ENCODE results near the gene FAM149B1.
"Not testable (repeated sequence)": the region's sequence is repeated elsewhere in the genome, so short reads cannot be mapped to it uniquely, and the experiment has no call there.

Gene FAM149B1

DNA sequence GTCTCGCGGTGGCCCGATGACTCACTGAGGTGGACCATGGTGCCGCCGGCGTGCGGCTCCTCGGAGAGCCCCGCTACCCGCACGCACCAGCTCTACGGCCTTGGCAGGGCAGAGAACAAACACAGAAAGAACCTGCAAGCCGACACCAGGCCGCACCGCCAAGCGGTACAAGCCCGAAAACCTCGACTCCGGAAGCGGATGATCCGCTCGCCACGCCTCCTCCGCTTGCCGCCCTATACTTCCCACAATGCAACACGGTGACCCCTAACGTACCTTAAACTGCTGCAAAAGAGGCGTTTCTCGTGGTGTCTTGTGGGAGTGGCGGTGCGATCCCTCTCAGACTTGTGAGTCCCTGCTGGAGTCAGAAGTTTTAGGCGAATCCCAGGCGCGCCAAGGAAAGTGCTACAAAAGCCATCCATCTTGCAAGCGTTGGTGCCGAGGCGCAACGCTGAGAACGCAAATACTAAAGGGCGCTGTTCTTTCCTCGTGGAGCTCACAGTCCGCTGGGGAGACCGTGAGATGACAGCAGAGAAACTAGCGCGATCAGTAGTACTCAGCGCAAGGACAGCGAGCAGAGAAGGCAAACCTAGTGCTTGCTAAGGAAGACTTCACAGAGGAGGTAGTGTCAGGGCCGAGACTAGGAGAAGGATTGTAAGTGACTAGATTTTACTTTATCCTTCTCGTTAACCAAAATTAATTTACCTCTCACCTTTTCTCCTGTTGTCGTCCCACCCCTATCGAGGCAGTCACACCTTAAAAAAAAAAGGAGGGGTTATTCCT, 84.7 kb downstream of the FAM149B1 start, which contains the start of gene MRPS16:
Gene MRPS16, minus strand, starts transcription at position 200 of the 780 bp plus-strand sequence. Its CDS starts 162 bp downstream, at position 38.
- TF ChIP-seq, protein P1, sequence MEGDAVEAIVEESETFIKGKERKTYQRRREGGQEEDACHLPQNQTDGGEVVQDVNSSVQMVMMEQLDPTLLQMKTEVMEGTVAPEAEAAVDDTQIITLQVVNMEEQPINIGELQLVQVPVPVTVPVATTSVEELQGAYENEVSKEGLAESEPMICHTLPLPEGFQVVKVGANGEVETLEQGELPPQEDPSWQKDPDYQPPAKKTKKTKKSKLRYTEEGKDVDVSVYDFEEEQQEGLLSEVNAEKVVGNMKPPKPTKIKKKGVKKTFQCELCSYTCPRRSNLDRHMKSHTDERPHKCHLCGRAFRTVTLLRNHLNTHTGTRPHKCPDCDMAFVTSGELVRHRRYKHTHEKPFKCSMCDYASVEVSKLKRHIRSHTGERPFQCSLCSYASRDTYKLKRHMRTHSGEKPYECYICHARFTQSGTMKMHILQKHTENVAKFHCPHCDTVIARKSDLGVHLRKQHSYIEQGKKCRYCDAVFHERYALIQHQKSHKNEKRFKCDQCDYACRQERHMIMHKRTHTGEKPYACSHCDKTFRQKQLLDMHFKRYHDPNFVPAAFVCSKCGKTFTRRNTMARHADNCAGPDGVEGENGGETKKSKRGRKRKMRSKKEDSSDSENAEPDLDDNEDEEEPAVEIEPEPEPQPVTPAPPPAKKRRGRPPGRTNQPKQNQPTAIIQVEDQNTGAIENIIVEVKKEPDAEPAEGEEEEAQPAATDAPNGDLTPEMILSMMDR (conservative IDR thresholded peaks at IDR 0.05), result peak; percentile 19; the same call in 1 of the 2 replicates
- peak; percentile 95 for TF ChIP-seq ZFX (IDR thresholded peaks at IDR 0.05)
- H3K27ac ChIP-seq, result peak within 1 kb of the TSS; percentile 95

DNA sequence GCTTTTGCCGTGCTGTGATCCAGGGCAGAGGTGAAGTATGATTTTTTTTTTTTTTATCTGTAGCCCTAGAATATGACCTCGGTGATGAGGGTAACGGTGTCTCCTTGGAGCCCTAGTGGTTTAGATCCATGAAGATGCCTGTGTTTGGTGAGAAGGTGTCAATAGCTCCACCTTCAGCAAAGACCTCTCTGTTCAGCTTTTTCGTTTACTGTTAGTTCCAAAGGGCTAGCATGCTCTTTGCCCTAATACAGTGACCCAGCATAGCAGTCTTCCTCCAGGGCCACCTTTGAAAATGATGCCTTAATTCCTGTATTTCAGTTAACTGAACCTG, 85.3 kb downstream of the FAM149B1 start:
- TF ChIP-seq ZFX (IDR thresholded peaks at IDR 0.05), result no peak
- TF ChIP-seq, protein P1 (conservative IDR thresholded peaks at IDR 0.05), result peak; percentile 9
- H3K27ac ChIP-seq, result peak overlapping the region; percentile 95

DNA sequence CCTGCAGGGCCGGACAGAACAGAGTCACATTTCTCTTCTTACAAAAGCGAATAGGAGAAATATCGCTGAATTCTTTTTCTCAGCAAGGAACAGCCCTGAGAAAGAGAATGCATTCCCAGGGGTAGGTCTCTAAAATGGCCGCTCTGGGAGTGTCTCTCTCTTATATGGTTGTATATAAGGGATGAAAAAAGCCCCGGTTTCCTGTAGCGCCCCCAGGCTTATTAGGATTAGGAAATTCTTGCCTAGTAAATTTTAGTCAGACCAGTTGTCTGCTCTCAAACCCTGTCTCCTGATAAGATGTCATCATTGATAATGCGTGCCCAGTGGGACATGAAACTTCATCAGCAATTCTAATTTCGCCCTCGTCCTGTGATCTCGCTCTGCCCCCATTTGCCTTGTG, 90.7 kb downstream of the FAM149B1 start:
- not testable (repeated sequence) for H3K27ac ChIP-seq

DNA sequence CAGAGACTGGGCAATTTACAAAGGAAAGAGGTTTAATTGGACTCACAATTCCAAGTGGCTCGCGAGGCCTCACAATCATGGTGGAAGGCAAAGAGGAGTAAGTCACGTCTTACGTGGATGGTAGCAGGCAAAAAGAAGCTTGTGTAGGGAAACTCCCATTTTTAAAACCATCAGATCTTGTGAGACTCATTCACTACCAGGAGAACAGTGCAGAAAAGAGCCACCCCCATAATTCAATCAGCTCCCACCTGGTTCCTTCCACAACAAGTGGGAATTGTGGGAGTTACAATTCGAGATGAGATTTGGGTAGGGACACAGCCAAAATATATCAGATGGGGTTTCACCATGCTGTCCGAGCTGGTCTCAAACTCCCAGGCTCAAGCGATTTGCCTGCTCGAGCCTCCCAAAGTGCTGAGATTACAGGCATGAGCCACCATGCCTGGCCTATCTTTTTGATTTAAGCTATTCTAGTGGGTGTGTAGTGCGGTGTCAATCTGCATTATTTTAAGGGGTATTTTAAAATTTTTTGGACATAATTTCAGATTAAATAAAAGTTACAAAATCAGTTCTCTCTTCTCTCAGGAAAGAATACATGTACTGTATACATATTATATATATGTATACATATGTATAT, 93.6 kb downstream of the FAM149B1 start:
- TF ChIP-seq, protein P1 (conservative IDR thresholded peaks at IDR 0.05), result no peak
- TF ChIP-seq ZFX (IDR thresholded peaks at IDR 0.05), result no peak
- no peak overlapping the region for H3K27ac ChIP-seq

DNA sequence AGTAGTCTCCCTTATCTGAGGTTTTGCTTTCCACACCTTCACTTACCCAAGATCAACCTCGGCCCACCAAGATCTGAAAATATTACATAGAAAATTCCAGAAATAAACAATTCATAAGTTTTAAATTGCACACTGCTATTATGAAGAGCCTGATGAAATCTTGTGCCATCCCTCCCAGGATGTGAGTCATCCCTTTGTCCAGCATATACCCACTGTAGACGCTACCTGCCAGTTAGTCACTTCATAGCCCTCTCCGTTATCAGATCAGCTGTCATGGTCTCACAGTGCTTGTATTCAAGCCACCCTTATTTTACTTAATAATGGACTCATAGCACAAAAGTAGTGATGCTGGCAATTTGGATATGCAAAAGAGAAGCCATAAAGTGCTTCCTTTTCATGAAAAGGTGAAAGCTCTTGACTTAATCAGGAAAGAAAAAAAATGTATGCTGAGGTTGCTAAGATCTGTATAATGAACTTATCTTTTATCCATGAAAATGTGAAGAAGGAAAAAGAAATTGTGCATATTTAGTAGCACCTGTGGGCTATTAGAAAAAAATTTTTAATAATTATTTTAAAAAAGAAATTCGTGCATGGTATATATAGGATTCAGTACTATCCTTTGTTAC, 94.3 kb downstream of the FAM149B1 start:
- no peak overlapping the region for H3K27ac ChIP-seq
- TF ChIP-seq ZFX (IDR thresholded peaks at IDR 0.05), result no peak
- TF ChIP-seq, protein P1 (conservative IDR thresholded peaks at IDR 0.05), result no peak

DNA sequence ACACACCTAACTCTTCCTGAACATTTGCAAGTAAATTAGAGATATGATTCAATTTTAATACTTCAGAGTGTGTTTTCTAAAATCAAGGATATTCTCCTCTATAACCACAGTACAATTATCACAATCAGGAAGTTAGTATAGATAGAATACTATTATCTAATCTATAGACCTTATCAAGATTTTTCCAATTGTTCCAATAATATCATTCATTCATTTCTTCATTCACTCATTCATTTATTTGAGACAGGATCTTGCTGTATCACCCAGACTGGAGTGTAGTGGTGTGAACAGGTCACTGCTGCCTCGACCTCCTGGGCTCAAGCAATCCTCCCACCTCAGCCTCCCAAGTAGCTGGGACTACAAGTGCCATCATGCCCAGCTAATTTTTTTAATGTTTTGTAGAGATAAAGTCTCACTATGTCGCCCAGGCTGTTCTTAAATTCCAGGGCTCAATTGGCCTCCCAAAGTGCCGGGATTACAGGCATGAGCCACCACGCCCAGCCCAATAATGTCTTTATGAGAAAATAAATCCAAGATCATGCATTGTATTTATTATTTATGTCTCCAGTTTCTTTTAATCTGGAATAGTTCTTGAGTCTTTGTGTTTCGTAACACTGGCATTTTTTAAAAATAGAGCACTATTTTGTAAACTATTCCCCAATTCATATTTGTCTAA, 95.1 kb downstream of the FAM149B1 start:
- H3K27ac ChIP-seq, result no peak overlapping the region
- no peak for TF ChIP-seq ZFX (IDR thresholded peaks at IDR 0.05)
- TF ChIP-seq, protein P1 (conservative IDR thresholded peaks at IDR 0.05), result no peak

DNA sequence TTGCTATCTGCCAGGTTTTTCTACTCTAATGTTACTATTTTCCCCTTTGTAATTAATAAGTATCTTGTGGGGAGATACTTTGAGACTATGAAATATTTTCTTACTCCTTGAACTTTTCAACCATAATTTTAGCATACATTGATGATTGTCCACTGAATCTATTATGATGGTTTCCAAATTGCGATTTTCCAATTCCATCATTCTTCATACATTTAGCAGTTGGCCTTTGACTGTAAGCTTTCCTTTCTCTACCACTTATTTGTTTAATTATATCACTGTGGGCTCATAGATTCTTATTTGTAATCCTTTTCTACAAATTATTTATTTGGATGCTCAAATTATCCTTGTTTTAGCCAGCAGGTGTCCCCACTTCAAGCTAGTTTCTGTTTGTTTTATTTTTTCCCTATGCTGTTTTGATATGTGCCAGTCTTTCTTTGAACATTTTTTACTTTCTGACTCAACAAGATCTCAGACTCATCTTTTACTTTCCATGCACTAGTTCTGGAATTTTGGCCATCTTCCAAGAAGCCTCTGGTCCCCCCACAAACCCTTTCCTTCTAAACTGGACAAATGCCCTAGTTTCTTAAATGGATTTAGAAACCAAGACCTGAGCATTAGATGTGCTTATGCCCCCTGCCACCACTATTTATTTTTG, 95.9 kb downstream of the FAM149B1 start:
- TF ChIP-seq ZFX (IDR thresholded peaks at IDR 0.05), result no peak
- TF ChIP-seq, protein P1 (conservative IDR thresholded peaks at IDR 0.05), result peak; percentile 85
- no peak overlapping the region for H3K27ac ChIP-seq
